Measurements from ENCODE around the gene SNX5.

The SNX5 gene

DNA sequence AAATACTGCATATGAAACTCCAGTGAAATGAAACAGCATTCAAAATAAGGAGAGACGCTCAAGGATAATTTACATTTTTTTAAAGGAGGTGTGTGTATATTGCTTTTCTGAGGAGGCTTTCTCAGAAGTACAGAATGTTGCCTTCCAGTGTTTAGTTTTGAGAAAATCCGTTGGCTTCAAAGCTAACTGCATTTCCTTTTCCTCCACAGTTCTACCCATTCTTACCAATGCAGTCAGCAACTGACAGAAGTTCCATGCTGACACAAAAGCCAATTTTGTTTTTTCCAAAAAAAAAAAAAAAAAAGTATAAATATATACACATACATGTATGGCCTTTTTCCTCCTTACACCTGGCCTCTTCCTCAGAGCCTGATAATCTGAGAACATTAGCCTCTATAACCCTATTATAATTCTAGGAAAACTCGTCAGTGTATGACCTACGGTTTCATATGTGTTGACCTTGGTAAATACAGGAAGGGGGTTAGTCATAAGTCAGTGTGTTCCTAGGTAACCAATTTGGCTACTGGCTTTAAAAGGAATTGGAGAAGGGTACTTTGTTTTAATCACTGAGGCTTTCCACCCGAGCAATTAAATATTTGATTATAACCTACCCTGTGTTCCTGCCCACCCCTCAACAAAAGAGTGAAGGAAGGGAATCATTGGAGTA, 24.4 kb upstream of the SNX5 start:
- no peak for DNase-seq (ENCODE audit: low spot score)

DNA sequence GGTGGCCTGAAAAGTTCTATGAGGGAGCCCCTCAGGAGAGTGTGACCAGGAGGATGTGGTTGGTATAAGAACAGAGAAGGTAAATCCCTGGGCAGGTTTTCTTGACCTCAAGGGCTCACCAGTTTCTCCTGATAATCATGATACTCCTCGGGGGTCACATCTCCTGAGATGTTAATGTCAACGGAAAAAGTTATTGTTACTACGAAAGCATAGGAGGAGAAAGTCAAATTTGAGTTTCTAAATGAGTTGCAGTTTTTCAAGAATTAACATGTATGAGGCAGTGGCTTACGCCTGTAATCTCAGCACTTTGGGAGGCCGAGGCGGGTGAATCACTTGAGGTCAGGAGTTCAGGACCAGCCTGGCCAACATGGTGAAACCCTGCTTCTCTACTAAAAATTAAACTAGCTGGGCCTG, 23.6 kb upstream of the SNX5 start:
- DNase-seq (ENCODE audit: low spot score): no peak

DNA sequence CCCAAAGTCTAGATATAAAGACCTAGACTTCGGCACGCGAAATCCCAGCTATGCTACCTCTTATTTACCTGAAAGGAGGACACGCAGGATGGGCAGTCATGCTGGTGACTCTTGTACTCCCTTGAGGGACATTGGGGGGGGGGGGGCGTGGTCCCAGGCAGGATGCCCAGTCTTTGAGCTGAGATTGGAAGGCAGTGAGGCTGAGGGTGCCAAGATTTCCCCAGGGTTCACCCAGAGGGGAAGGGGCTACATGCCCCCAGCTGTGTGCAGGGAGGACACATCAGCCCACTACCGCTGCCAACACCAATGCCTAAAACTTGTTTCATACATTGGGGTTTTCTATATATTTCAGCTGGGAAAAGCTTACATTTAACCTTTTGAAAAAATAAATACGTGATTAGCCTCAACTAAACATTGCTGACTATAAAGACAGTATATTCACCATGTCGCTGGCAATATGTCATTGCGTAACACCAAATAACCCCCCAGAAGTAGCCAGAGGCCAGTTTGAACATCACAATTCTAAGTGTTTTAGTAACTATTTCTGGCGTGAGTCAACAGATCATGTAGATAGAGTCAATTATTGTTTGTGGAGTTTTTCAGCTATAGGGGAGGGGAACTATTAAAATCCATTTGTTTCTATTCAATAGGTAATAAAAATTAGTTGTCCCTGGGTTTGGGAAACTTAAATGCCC, 21.8 kb upstream of the SNX5 start:
- DNase-seq (ENCODE audit: low spot score): no peak

DNA sequence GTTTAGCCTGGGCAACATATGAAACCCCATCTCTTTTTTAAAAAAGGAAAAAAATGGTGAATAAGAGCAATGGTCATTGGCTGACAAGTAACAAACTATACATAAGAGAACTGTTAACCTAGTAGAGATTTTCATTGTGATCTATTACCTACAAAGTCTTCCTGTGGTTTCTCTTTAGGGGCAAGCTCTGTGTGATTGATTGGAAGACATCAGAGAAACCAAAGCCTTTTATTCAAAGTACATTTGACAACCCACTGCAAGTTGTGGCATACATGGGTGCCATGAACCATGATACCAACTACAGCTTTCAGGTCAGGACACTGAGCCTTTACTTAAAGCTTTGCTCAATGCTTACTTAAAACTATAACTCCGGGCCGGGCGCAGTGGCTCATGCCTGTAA, 19.4 kb upstream of the SNX5 start:
- no peak for DNase-seq (ENCODE audit: low spot score)

DNA sequence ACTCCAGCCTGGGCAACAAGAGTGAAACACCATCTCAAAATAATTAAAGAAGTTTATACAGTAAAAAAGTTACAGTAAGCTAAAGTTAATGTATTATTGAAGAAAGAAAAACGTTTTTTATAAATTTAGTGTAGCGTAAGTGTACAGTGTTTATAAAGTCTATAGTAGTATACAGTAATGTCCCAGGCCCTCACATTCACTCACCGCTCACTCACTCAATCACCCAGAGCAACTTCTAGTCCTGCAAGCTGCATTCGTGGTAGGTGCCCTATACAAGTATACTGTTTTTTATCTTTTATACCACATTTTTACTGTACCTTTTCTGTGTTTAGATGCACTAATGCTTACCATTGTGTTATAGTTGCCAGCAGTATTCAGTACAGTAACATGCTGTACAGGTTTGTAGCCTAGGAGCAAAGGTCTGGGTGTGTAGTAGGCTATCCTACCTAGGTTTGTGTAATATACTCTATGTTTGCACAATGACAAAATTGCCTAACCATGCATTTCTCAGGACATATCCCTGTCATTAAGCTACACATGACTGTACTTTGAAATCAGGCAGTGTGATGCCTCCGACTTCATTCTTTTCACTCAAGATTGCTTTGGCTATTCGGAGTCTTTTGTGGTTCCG, 16.9 kb upstream of the SNX5 start:
- no peak for DNase-seq (ENCODE audit: low spot score)

DNA sequence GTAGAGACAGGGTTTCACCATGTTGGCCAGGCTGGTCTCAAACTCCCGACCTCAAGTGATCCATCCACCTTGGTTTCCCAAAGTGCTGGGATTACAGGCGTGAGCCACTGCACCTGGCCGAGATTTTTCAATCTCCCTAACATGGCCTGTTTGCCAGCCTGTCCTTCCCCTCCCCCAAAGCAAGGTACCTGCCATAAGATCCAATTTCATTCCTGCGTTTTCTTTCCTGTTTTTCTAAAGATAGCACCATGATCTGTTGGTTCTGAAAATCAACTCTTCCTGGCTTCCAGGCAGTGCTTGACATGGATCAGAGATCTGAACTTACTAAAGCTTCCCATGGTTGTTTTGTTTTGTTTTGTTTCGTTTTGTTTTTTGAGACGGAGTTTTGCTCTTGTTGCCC, 7.7 kb upstream of the SNX5 start:
- DNase-seq (ENCODE audit: low spot score): no peak

DNA sequence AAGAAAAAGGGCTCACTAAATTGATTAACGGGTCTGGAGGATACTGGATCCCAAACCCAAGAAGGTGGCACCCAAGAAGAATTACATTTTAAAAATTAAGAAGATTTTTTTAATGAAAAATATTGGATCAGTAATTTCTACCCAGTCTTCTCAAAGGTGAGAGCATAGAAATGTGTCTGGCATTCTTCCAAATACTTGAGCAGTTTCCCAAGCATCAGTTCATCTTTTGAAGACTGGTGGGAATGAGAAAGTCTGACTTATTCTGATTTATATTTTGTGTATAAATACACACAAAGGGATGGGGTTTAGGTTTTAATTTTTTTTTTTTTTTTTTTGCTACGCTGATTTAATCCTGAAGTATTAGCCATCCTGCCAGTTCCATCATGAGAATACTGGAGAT, 3.5 kb upstream of the SNX5 start:
- no peak for DNase-seq (ENCODE audit: low spot score)

DNA sequence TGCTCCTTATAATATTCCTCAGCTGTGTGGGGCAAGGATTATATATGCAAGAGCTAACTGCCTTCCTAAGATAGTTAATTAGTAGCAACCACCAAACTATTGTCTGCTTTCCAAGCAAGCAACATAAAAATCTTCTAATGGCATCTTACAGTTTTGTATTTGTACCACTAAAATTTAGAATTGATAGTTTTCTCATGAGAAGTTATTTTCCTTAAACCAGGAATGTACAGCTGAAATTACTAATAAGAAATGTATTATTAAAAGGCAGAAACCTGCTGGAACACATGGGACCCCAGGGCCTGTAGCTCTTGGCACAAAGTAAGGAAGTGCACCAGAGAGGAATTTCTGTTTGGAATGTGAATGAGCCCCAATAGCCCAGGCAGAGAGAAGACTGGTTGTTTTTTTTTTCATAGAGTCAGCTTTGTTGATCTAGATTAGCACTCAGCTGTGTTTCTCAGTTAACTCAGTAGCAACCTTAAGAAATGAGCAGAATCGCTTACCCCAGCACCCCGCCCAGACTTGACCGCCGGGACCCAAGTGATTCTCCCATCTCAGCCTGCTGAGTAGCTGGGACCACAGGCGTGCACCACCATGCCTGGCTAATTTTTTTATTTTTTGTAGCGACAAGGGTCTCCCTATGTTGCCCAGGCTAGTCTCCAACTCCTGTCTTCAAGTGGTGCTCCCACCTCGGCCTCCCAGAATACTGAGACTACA, 2.9 kb upstream of the SNX5 start:
- peak; percentile 37 for DNase-seq (ENCODE audit: low spot score)

DNA sequence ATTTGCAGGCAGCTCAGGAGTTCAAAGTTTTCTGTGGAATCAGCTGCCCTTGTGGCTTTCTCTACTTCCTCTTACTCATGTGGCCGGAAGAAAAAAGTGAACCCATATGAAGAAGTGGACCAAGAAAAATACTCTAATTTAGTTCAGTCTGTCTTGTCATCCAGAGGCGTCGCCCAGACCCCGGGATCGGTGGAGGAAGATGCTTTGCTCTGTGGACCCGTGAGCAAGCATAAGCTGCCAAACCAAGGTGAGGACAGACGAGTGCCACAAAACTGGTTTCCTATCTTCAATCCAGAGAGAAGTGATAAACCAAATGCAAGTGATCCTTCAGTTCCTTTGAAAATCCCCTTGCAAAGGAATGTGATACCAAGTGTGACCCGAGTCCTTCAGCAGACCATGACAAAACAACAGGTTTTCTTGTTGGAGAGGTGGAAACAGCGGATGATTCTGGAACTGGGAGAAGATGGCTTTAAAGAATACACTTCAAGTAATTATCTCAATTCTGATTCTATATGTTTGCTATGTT, 1.4 kb upstream of the SNX5 start:
- no peak for DNase-seq (ENCODE audit: low spot score)

DNA sequence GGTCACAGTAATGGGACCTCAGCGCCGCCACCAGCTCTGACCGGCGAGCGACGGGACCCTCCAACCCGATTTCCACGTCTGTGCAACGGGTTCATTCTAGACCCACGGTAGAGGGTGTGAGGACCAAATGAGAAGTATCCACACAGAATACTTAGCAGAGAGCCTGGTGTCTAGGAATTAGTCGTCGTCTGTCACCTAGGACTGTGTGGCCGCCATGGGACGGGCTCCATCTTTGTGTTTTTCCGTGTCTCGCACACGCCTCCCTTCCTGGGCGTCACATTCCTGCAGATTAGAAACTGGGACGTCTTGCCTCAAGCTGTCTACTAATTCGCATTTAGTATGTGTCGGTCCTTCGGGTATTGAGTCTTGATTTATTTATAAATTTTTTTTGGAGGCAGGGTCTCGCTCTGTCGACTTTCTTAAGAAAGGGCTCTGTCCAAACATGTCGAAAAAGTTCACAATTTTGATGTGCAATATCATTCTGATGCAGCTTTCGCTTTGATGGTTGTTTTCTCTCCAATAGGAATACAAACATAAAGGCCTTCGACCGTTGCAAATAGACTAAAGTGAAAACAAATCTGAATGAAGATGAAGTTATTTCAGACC, 787 bp upstream of the SNX5 start:
- peak; percentile 65 for DNase-seq (ENCODE audit: low spot score)

DNA sequence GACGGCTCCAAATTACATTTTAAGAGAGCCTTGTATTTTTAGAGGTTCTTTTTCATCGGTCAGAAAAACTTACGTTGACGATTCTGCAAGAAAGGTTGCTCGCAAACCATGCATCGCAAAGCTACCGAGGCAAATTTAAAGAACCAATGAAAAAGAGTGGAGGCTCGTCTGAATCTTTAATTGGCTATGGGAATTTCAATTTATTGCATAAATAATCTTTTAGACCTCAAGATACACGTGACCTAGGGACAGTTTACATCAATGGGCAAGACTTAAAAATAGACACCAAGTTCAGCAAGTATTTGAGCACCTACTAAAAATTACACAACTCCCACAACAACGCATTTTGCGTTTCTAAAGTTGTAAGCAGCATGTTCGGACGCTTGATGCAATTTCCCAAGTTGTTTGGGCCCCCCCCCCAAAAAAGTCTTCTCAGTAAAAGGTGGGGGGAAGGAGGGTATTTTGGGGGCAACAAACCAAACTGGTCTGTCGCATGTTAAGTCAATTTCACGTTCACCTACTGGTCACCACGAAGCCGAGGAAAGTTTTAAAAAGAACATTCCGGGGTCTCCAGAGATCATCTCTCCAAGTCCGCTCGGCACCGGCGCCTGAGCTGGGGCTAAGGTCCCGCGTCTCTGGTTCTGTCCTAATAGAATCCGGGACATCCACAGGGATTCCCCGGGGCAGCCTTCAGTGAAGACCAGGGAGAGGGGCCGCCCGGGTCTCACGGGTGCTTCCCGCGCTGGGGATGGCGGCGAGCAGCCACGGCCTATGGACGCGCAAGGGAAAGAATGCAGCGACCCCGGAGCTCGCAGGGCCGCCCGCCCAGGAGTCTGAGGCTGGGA, 851 bp downstream of the SNX5 start:
- no peak for DNase-seq (ENCODE audit: low spot score)

DNA sequence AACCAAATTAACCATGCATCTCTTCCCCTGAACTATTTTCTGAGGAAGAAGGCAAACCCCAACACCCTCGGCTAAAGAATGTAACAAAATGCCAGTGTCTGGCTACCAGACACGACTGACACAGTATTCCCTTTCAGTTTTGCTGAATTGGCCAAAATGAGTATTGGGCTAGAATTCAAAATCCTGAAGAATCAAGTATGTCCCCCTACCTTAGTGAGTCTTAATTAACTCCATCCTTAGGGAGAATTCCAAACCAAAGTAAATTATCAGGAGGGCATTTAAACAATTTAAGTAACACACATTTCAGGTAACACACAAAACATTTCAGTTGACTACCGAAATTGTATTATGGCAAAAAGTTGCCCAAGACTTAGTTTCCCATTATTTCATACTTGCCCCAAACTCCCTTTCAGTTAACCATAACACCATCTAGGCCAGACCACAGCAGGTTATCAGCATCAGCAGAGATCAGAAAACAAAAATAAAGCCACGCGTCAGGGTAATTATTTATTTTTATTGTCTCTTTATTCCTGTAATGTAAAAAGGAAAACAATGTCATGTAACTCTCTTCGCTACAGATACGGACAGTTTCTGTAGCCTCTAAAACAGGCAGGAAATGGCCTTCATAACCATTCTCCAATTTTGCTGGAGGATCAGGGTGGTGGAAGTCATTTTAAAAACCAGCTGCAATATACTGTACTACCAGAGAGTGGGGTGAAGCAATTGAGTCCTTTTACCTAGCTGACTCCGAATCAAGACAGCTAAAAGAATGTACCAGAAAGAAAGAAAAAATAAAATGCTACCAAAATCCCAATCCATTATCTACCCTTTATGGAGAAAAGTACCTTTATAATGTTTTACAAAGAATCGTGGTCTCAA, 1.9 kb downstream of the SNX5 start:
- peak; percentile 74 for DNase-seq (ENCODE audit: low spot score)

DNA sequence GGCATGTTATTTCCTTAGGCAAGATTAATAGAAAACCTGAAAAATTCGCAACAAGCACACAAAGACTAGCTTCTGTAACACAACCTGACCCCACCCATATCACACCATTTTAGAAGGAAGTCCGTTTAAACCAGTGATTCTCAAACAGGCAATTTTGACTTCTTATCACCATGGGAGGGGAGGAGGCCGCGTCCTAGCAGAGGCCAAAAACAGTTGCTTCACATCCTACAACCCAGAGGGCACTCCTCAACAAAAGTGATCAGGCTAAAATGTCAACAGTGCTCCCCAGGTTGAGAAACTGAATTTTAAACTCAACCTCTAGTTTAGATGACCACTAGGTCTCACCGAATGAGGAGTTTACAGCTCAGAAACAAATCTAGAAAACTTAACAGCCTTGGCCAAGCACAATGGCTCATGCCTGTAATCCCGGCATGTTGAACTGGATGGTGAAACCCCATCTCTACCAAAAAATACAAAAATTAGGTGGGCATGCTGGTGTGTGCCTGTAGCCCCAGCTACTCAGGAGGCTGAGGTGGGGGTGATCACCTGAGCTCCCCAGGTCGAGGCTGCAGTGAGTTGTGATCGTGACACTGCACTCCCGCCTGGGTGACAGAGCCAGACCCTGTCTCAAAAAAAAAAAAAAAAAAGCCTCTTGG, 3.4 kb downstream of the SNX5 start:
- DNase-seq (ENCODE audit: low spot score): no peak

DNA sequence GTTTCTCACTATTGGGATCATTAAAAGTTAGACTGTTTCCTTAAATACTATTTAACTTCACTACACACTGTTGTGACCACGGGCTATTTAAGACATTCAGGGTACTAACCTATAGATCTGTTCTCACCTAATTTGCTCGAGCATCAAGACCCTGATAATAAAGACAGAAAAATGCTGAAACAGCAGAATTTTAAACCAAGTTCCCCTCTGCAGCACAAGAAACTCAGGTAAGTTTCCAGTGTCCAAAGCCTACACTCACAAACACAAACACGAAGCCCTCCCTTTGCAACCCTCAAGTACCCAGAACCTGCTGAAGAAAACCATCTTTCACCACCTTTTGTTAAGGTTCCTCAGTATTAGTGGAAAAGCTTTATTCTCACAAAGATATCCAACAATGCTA, 4.0 kb downstream of the SNX5 start:
- DNase-seq (ENCODE audit: low spot score): no peak

DNA sequence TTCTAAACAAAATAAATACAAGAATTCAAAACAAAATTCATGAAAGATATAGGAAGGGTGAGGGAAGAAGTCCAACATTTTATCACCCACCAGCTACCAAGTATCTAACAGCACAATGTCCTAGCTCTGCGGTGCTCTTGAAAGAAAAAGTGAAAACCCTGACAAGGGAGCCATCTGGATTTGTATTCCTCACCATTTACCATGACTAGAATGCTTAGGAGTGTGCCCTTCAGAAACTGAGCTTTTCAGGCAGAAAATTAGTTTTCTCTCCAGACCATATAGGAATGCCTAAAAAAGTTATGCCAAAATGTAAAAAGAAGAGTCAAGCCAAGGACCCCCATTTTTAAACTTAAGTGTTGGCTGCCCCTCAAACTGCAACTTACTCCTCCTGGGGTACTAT, 4.5 kb downstream of the SNX5 start:
- no peak for DNase-seq (ENCODE audit: low spot score)

DNA sequence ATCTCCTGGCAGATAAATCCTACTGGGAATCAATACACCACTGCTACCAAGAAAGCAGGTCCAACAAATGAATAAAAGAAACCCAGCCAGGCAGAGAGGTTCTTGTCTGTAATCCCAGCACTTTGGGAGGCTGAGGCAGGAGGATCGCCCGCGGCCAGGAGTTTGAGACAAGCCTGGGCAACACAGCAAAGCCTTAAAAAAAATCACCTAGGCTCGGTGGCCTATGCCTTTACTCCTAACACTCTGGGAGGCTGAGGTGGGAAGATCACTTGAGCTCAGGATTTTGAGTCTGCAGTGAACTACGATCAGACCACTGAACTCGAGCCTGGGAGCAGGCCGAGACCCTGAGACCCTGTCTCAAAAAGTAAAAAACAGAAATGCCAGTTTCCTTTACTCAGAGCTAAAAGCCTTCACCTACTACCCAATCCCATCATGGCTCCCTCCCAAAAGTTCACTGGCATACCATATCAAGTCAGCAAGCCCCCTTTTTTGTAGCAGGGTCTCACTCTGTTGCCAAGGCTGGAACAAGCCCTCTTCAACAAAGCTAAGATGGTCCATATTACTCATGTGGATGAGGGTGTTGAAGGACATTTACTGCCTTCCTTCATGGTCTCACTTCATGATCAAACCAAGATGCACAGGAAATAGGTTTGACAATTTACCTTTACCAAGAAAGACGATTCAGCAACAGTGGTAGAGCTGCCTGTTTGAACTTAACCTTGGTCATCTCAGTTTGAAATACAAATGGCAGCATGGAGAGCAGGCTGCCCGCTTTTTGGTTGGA, 5.3 kb downstream of the SNX5 start:
- DNase-seq (ENCODE audit: low spot score): no peak

DNA sequence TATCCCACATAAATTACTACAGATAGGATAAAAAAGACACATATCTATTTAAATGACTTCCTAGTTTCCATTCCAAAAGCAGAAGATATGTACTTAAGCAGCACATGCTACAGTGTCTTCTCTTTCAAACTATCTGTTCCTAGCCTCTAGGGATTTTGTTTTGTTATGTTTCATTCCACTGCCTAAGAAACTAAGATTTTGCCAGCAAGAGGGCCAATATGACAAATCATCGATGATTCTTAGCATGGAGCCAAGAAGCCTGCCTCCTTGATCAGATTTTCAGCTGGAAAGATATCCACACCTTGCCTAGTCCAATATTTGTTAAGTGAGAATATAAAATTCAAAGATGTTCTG, 7.0 kb downstream of the SNX5 start:
- DNase-seq (ENCODE audit: low spot score): no peak

DNA sequence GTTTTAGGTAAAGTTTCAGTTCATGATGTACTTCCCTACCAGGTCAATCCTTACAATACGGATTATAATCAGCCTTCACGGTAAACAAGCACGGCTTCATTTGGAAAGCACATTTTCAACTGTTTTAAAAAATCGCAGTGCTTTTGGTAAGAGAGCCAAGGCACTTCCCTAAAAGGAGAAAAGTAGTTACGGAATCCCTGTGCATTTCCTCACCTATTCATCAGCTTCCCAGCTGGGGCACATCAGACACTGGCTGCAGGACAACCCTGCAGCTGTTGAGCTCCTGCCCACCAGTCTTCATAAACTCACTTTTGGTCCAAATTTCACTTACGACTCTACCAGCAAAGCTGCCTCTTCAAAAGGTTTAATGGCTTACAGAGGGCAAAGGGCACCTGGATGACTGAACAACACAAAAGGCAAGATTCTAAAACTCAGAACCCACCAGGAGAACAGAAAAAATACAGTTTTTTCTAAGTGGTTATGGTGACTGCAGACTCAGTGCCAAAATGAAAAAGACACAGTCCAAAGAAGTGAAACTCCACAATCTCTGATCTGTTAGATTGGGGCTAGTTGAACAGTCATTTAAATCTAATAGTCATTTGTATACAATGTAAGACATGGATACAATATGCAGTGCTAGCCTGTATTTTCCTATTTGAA, 7.5 kb downstream of the SNX5 start:
- no peak for DNase-seq (ENCODE audit: low spot score)

Data from HuH-7 (cell line).